Esophagus squamous epithelium (tissue), 5 donors: Measurements from ENCODE around the gene YWHAH. TPM values are rescaled to one million over a fixed set of nuclear protein-coding genes. Genes with fewer than 3 reads are reported as not detected.

Experiments
- DNase-seq: peaks from one replicate; lab custom pipeline; 2025; lab: John Stamatoyannopoulos, UW
- H3K27ac ChIP-seq, 4 donors: fragments of 200-600 bp; sonication (generic); one replicate each; pipeline ENCODE4 v1.5.1; 2016 to 2019; ENCODE audit warnings: mild to moderate bottlenecking in 1 of 4
- H3K27me3 ChIP-seq, 4 donors: fragments of 200-600 bp; sonication (generic); 1 replicate in 3 of 4; 2 replicates in 1 of 4; pipeline versions ENCODE4 v1.5.1 to v1.6.0; 2017 to 2021; ENCODE audit warnings: antibody characterized with exemption in 1 of 4
- H3K36me3 ChIP-seq, 3 donors: fragments of 200-600 bp; sonication (generic); one replicate each; pipeline ENCODE4 v1.5.1; 2016 to 2019
- H3K4me1 ChIP-seq, 3 donors: fragments of 200-600 bp; sonication (generic); one replicate each; pipeline ENCODE4 v1.5.1; 2017 to 2019
- H3K4me3 ChIP-seq, 4 donors: fragments of 200-600 bp; sonication (generic); 1 replicate in 3 of 4; 2 replicates in 1 of 4; pipeline ENCODE4 v1.5.1; 2016 to 2019; ENCODE audit warnings: mild to moderate bottlenecking in 2 of 4, moderate library complexity in 1 of 4
- H3K9me3 ChIP-seq, 3 donors: fragments of 200-600 bp; sonication (generic); one replicate each; pipeline ENCODE4 v1.5.1; 2016 to 2019
- POLR2A ChIP-seq, 4 donors: fragments of 450-650 bp; IDR thresholded peaks; one replicate each; pipeline ENCODE4 v1.6.1; 2017; ENCODE audit warnings: antibody characterized with exemption in 4 of 4, mild to moderate bottlenecking in 4 of 4, moderate library complexity in 3 of 4
- WGBS, 2 donors: methylation state at CpG; one replicate each; pipeline ENCODE4 v1.1.5; 2018; 5-methylcytosine and 5-hydroxymethylcytosine counted together
- intact Hi-C: fragments of 100-400 bp; cut with DNase I; formaldehyde crosslinking; loops from one replicate; pipeline ENCODE4 v1.15.0; 2022
- total RNA-seq, 4 donors: library from RNA; depleted of rRNA; stranded (reverse); fragments of >200 nt; gene quantifications; one replicate each; pipeline ENCODE4 v1.1.0, GENCODE V29; 2016
- TF ChIP-seq, protein P1 (sequence below), 6 experiments: fragments of 450-650 bp in 4 of 6; fragments of 200-600 bp in 2 of 6; sonication (generic) in 2 of 6; IDR thresholded peaks; one replicate each; pipeline ENCODE4 v1.5.1; 2016 to 2019; ENCODE audit warnings: antibody characterized with exemption in 6 of 6, mild to moderate bottlenecking in 4 of 6, moderate library complexity in 4 of 6
- donor health status: DM: yes; HTN: yes; CAD: no.

The YWHAH gene
- total RNA-seq, 4 donors from 2014 or later, result 42.4 to 63.2 (median 54.2) TPM

DNA sequence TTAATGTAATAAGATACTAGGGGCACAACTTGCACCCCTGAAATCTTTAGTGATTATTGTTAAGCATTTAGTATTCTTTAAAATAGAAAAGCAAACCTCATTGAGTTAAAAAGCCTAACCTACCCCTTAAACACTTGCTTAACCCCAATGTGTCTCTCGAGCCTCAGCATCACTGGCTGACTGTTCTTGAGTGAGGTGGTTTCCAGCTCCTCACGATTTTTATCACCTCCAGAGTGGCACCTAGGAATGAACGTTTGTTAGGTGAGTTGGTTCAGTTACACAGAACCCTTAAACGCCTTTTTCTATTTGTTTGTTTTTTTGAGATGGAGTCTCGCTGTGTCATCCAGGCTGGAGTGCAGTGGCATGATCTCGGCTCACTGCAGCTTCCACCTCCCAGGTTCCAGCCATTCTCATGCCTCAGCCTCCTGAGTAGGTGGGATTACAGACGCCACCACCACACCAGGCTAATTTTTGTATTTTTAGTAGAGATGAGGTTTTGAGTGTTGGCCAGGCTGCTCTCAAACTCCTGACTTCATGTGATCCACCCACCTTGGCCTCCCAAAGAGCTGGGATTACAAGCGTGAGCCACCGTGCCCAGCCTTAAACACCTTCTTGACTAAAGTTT is 13.7 kb downstream of the YWHAH start:
- Histone ChIP-seq H3K27ac (no peak overlapping the region), H3K4me3 (no peak overlapping the region), H3K9me3 (no peaks in the 10 kb centered on the region), H3K27me3 (no peaks in the 10 kb centered on the region), H3K4me1 (peaks cover 9 to 38% (median 23%) of the 10 kb centered on the region in 3 donors), H3K36me3 (peaks cover 0 to 28% (median 8%) of the 10 kb centered on the region in 3 donors)
- intact Hi-C loops, result no loop called here
- TF ChIP-seq POLR2A (IDR thresholded peaks at IDR 0.05), result no peak
- TF ChIP-seq, protein P1, sequence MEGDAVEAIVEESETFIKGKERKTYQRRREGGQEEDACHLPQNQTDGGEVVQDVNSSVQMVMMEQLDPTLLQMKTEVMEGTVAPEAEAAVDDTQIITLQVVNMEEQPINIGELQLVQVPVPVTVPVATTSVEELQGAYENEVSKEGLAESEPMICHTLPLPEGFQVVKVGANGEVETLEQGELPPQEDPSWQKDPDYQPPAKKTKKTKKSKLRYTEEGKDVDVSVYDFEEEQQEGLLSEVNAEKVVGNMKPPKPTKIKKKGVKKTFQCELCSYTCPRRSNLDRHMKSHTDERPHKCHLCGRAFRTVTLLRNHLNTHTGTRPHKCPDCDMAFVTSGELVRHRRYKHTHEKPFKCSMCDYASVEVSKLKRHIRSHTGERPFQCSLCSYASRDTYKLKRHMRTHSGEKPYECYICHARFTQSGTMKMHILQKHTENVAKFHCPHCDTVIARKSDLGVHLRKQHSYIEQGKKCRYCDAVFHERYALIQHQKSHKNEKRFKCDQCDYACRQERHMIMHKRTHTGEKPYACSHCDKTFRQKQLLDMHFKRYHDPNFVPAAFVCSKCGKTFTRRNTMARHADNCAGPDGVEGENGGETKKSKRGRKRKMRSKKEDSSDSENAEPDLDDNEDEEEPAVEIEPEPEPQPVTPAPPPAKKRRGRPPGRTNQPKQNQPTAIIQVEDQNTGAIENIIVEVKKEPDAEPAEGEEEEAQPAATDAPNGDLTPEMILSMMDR (IDR thresholded peaks at IDR 0.05), result no peak
- 81 to 89% methylated on average over 8 to 9 of the region's 9 CpGs for WGBS, 2 donors
- DNase-seq, result no peak

DNA sequence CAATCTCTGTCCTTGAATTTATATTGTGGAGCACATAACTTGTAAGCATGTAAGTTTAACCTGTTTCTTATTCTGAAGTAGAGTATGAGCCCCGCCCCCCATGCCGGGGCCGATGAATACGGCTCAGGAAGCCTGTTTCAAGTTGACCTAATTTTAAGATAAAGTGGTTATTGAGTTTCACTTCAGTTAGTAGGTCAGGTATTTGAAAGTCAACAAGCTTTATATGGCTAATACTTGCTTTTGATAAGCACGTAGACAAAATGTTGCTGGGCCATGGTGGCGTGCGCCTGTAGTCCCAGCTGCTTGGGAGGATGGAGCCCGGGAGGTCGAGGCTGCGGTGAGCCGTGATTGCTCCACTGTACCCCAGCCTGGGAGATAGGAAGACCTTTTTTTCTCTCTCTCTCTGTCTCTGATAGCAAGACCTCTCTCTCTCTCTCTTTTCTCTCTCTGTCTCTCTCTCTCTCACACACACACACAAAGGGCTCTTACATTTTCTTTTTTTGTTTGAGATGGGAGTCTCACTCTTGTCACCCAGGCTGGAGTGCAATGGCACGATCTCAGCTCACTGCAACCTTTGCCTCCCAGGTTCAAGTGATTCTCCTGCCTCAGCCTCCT is 14.4 kb downstream of the YWHAH start:
- Histone ChIP-seq H3K4me3 (no peak overlapping the region), H3K36me3 (peaks cover 0 to 28% (median 8%) of the 10 kb centered on the region in 3 donors), H3K9me3 (no peaks in the 10 kb centered on the region), H3K27ac (no peak overlapping the region), H3K4me1 (peaks cover 9 to 33% (median 18%) of the 10 kb centered on the region in 3 donors), H3K27me3 (no peaks in the 10 kb centered on the region)
- WGBS, 2 donors, result 85 to 92% methylated on average over 12 of the region's 12 CpGs
- DNase-seq, result no peak
- intact Hi-C loops, result no loop called here
- TF ChIP-seq POLR2A (IDR thresholded peaks at IDR 0.05), result no peak
- TF ChIP-seq, protein P1 (IDR thresholded peaks at IDR 0.05), result no peak

DNA sequence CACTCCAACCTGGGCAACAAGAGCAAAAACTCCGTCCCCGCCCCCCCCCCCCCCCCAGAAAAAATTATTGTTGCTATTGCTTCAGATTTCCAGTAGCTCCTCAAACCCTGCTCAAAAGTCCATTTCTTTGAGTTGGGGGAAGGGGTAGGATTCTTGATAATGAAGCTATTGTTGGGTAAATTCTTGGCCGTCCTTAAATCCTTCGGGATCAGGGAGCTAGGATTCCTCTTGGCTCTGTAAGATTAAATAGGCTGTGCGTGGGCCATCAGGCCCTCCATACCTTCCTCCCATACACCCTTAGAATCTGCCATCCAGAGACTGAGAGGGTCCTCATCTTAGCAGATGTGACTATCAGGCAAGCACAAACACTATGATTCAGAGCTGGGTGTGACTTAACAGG is 16.4 kb downstream of the YWHAH start:
- intact Hi-C loops, result no loop called here
- Histone ChIP-seq H3K27me3 (no peaks in the 10 kb centered on the region), H3K27ac (no peak overlapping the region), H3K36me3 (peaks cover 0 to 28% (median 8%) of the 10 kb centered on the region in 3 donors), H3K9me3 (no peaks in the 10 kb centered on the region), H3K4me3 (no peak overlapping the region), H3K4me1 (peaks cover 0 to 13% (median 0%) of the 10 kb centered on the region in 3 donors)
- TF ChIP-seq, protein P1 (IDR thresholded peaks at IDR 0.05), result no peak
- TF ChIP-seq POLR2A (IDR thresholded peaks at IDR 0.05), result no peak
- DNase-seq, result no peak
- WGBS, 2 donors, result 38 to 64% methylated on average over 3 of the region's 5 CpGs

- Histone ChIP-seq H3K27me3 (no peaks in the 10 kb centered on the region), H3K9me3 (no peaks in the 10 kb centered on the region), H3K27ac (peak overlapping the region in 1 of 4 donors; percentile 23), H3K36me3 (peaks cover 0 to 12% (median 0%) of the 10 kb centered on the region in 3 donors), H3K4me1 (peaks cover 0 to 13% (median 0%) of the 10 kb centered on the region in 3 donors), H3K4me3 (no peak overlapping the region)
- 57 to 74% methylated on average over 6 to 12 of the region's 12 CpGs for WGBS, 2 donors
- DNase-seq, result no peak
- TF ChIP-seq, protein P1 (IDR thresholded peaks at IDR 0.05), result no peak
- TF ChIP-seq POLR2A (IDR thresholded peaks at IDR 0.05), result no peak
- intact Hi-C loops, result no loop called here
Measured at GRCh38 chr22:31962387-31963125, 18.2 kb downstream of the YWHAH start.

DNA sequence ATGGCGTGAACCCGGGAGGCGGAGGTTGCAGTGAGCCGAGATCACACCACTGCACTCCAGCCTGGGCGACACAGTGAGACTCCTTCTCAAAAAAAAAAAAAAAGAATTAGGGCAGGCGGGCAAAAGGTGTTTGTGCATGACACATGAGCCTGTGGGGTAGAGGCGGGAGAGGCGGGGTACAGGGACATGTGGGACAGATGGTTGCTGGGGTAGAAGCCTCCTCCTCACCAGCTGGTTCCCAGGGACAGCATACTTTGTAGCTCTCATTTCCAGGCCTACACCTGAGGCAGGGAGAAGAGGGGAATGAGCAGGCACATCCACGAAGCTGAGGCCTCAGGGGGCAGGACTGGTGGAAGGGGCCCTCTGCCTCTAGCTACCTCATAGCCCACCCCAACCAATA is 23.7 kb downstream of the YWHAH start:
- no peaks in the 10 kb centered on the region for H3K27me3 ChIP-seq
- H3K27ac ChIP-seq, result no peak overlapping the region
- H3K9me3 ChIP-seq, result no peaks in the 10 kb centered on the region
- TF ChIP-seq POLR2A (IDR thresholded peaks at IDR 0.05), result no peak
- TF ChIP-seq, protein P1 (IDR thresholded peaks at IDR 0.05), result no peak
- WGBS, 2 donors, result 88 to 93% methylated on average over 8 to 9 of the region's 9 CpGs
- no peak overlapping the region for H3K4me3 ChIP-seq
- no peak for DNase-seq
- H3K36me3 ChIP-seq, result no peaks in the 10 kb centered on the region
- peaks cover 7 to 19% (median 9%) of the 10 kb centered on the region in 3 donors for H3K4me1 ChIP-seq
- intact Hi-C loops, result no loop called here
